ENCODE measurements around the gene HMGN2.

The HMGN2 gene

DNA sequence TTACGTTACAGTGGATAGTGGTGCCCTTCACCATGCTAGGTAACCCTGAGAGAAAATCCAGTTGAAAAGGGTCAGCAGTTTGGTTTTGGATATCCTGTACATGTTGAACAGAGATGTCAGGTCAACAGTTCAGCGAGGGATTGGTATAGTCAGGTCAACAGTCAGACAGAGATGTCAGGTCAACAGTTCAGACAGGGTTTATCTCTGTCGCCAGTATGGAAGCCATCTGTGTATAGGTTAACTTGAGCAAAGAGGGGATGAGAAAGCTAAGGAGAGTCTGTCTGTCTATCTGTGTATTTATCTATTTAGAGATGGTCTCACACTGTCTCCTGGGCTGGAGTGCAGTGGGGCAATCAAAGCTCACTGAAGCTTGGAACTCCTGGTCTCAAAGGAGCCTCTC lies 22.4 kb upstream of the HMGN2 start:
- DNase-seq (ENCODE audit: low read depth, low spot score): no peak
- Histone ChIP-seq H3K4me1 (ENCODE audit: insufficient read depth, insufficient read length) (no peaks in the 10 kb centered on the region), H3K27me3 (ENCODE audit: insufficient read depth, insufficient read length) (no peaks in the 10 kb centered on the region), H3K9me3 (ENCODE audit: insufficient read depth, low read length) (no peaks in the 10 kb centered on the region), H3K4me3 (ENCODE audit: insufficient read length, low read depth) (no peak overlapping the region), H3K9ac (ENCODE audit: insufficient read length, low read depth) (no peak overlapping the region), H3K36me3 (ENCODE audit: insufficient read depth, insufficient read length, low read length) (peaks cover 81% of the 10 kb centered on the region)
- TF ChIP-seq ZNF274 (IDR thresholded peaks at IDR 0.05; ENCODE audit: low read depth, low read length) (no peak), SUZ12 (IDR thresholded peaks at IDR 0.05; ENCODE audit: extremely low read depth, insufficient read depth, insufficient read length) (no peak), YY1 (IDR thresholded peaks at IDR 0.05; ENCODE audit: insufficient read depth, insufficient read length) (no peak)

DNA sequence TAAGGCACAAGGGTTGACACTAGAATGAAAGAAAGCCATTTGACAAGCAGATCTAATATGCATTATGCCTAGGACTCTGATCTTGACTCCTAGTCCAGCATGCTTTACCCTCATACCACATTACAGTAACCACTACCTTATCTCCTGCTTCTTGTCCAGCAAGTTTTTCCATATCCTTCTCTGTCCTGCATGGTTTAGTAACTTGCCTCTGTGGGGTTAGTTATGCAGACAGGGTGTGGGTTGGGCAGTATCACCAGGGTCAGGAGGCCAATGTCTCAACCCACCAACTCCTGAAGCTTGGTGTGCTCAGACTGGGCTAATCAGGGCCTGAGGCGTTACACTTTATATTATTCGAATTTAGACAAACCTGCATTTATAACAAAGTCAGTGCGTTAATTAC lies 21.3 kb upstream of the HMGN2 start:
- no peak overlapping the region for H3K9ac ChIP-seq (ENCODE audit: insufficient read length, low read depth)
- H3K9me3 ChIP-seq (ENCODE audit: insufficient read depth, low read length): no peaks in the 10 kb centered on the region
- DNase-seq (ENCODE audit: low read depth, low spot score): no peak
- peaks cover 83% of the 10 kb centered on the region for H3K36me3 ChIP-seq (ENCODE audit: insufficient read depth, insufficient read length, low read length)
- TF ChIP-seq ZNF274 (IDR thresholded peaks at IDR 0.05; ENCODE audit: low read depth, low read length) (no peak), SUZ12 (IDR thresholded peaks at IDR 0.05; ENCODE audit: extremely low read depth, insufficient read depth, insufficient read length) (no peak), YY1 (IDR thresholded peaks at IDR 0.05; ENCODE audit: insufficient read depth, insufficient read length) (no peak)
- H3K4me3 ChIP-seq (ENCODE audit: insufficient read length, low read depth): no peak overlapping the region
- no peaks in the 10 kb centered on the region for H3K27me3 ChIP-seq (ENCODE audit: insufficient read depth, insufficient read length)
- H3K4me1 ChIP-seq (ENCODE audit: insufficient read depth, insufficient read length): no peaks in the 10 kb centered on the region

DNA sequence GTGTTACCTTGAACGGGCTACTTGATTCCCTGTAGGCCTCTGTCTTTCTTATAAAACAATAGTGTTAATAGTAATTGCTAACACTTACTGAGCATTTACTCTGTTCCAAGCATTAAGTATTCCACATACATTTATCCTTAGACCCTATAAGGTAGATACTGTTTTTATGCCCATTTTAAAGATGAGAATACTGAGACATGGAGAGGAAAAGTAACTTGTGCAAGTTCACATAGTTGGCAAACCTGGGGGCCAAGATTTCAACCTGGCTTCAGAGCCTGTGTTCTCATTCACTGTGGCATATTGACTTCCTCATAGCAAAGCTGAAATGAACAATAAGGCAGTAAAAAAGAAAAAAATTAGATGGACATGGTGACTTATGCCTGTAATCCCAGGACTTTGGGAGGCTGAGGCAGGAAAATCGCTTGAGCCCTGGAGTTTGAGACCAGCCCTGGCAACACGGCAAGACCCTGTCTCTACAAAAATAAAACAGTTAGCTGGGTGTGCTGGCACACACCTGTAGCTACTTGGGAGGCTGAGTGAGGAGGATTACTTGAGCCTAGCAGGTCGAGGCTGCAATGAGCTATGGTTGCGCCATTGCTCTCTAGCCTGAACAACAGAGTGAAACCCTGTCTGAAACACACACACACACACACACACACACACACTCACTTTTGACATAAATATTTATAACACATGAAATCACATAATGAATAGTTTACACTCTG lies 19.6 kb upstream of the HMGN2 start:
- DNase-seq (ENCODE audit: low read depth, low spot score): no peak
- no peaks in the 10 kb centered on the region for H3K9me3 ChIP-seq (ENCODE audit: insufficient read depth, low read length)
- H3K4me1 ChIP-seq (ENCODE audit: insufficient read depth, insufficient read length): no peaks in the 10 kb centered on the region
- no peak overlapping the region for H3K9ac ChIP-seq (ENCODE audit: insufficient read length, low read depth)
- TF ChIP-seq YY1 (IDR thresholded peaks at IDR 0.05; ENCODE audit: insufficient read depth, insufficient read length): no peak
- TF ChIP-seq SUZ12 (IDR thresholded peaks at IDR 0.05; ENCODE audit: extremely low read depth, insufficient read depth, insufficient read length): no peak
- TF ChIP-seq ZNF274 (IDR thresholded peaks at IDR 0.05; ENCODE audit: low read depth, low read length): no peak
- H3K4me3 ChIP-seq (ENCODE audit: insufficient read length, low read depth): no peak overlapping the region
- H3K27me3 ChIP-seq (ENCODE audit: insufficient read depth, insufficient read length): no peaks in the 10 kb centered on the region
- peaks cover 80% of the 10 kb centered on the region for H3K36me3 ChIP-seq (ENCODE audit: insufficient read depth, insufficient read length, low read length)

DNA sequence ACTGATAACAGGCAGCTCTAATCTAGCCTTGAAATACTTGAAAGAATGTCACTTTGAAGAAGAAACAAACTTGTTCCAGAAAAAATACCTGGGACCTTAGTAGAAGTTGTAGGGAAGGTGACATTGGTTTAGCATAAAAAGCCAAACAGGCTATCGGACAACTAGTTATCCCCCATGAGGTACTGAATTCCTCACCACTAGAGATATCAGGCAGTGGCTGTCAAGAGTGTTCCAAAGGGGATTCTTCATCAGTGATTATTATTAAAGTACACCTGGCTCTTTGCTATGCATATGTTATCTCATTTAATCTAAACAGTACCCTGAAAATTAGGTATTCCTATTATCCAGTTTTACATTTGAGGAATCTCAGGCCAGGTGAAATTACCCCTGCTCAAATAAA lies 13.1 kb upstream of the HMGN2 start:
- DNase-seq (ENCODE audit: low read depth, low spot score): no peak
- Histone ChIP-seq H3K9ac (ENCODE audit: insufficient read length, low read depth) (no peak overlapping the region), H3K9me3 (ENCODE audit: insufficient read depth, low read length) (no peaks in the 10 kb centered on the region), H3K27me3 (ENCODE audit: insufficient read depth, insufficient read length) (no peaks in the 10 kb centered on the region), H3K4me1 (ENCODE audit: insufficient read depth, insufficient read length) (no peaks in the 10 kb centered on the region), H3K36me3 (ENCODE audit: insufficient read depth, insufficient read length, low read length) (peaks cover 78% of the 10 kb centered on the region), H3K4me3 (ENCODE audit: insufficient read length, low read depth) (no peak overlapping the region)
- TF ChIP-seq SUZ12 (IDR thresholded peaks at IDR 0.05; ENCODE audit: extremely low read depth, insufficient read depth, insufficient read length): no peak
- TF ChIP-seq YY1 (IDR thresholded peaks at IDR 0.05; ENCODE audit: insufficient read depth, insufficient read length): no peak
- TF ChIP-seq ZNF274 (IDR thresholded peaks at IDR 0.05; ENCODE audit: low read depth, low read length): no peak

DNA sequence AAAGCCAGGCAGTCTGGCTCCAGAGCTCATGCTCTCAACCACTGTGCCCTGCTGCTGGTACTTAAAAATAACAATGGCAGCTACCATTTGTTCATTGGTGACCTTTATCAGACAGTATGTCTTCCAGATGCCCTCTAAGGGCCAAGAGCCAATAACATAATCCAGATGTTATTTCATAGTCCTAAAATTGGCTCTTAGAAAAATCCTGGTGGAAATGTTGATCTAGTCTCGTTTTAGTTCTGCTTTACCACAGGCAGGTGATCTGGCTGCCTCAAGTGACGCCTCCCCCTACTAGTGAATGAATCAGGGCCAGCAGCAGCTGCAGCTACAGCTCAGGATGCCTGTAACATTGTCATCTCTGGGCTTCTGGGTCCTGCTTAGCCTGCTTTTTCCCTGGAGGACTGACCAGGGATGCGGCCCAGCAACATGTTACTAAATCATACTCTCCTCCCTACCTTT lies 12.6 kb upstream of the HMGN2 start:
- Histone ChIP-seq H3K36me3 (ENCODE audit: insufficient read depth, insufficient read length, low read length) (peaks cover 78% of the 10 kb centered on the region), H3K9me3 (ENCODE audit: insufficient read depth, low read length) (no peaks in the 10 kb centered on the region)

DNA sequence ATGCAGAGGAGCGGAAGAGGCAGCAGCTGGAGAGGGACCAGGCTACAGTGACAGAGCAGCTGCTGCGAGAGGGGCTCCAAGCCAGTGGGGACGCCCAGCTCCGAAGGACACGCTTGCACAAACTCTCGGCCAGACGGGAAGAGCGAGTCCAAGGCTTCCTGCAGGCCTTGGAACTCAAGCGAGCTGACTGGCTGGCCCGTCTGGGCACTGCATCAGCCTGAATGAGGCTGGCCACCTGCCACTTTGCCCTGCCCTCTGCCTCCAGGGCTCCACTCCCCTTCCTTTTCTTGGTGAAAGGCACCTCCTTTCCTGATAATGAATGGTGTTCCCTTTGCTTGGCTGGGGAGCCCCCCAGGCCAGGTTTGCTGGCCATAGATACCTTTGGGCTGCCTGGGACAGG lies 3.3 kb upstream of the HMGN2 start:
- TF ChIP-seq SUZ12 (IDR thresholded peaks at IDR 0.05; ENCODE audit: extremely low read depth, insufficient read depth, insufficient read length) (no peak), YY1 (IDR thresholded peaks at IDR 0.05; ENCODE audit: insufficient read depth, insufficient read length) (no peak), ZNF274 (IDR thresholded peaks at IDR 0.05; ENCODE audit: low read depth, low read length) (no peak)
- Histone ChIP-seq H3K27me3 (ENCODE audit: insufficient read depth, insufficient read length) (no peaks in the 10 kb centered on the region), H3K4me3 (ENCODE audit: insufficient read length, low read depth) (no peak overlapping the region), H3K4me1 (ENCODE audit: insufficient read depth, insufficient read length) (peaks cover 26% of the 10 kb centered on the region), H3K9me3 (ENCODE audit: insufficient read depth, low read length) (no peaks in the 10 kb centered on the region), H3K9ac (ENCODE audit: insufficient read length, low read depth) (no peak overlapping the region), H3K36me3 (ENCODE audit: insufficient read depth, insufficient read length, low read length) (peaks cover 68% of the 10 kb centered on the region)
- DNase-seq (ENCODE audit: low read depth, low spot score): no peak

More for the DNA sequence above, 12.6 kb upstream of the HMGN2 start:
- Histone ChIP-seq H3K4me1 (ENCODE audit: insufficient read depth, insufficient read length) (no peaks in the 10 kb centered on the region), H3K27me3 (ENCODE audit: insufficient read depth, insufficient read length) (no peaks in the 10 kb centered on the region), H3K9ac (ENCODE audit: insufficient read length, low read depth) (no peak overlapping the region), H3K4me3 (ENCODE audit: insufficient read length, low read depth) (no peak overlapping the region)
- DNase-seq (ENCODE audit: low read depth, low spot score): no peak
- TF ChIP-seq YY1 (IDR thresholded peaks at IDR 0.05; ENCODE audit: insufficient read depth, insufficient read length) (no peak), SUZ12 (IDR thresholded peaks at IDR 0.05; ENCODE audit: extremely low read depth, insufficient read depth, insufficient read length) (no peak), ZNF274 (IDR thresholded peaks at IDR 0.05; ENCODE audit: low read depth, low read length) (no peak)

DNA sequence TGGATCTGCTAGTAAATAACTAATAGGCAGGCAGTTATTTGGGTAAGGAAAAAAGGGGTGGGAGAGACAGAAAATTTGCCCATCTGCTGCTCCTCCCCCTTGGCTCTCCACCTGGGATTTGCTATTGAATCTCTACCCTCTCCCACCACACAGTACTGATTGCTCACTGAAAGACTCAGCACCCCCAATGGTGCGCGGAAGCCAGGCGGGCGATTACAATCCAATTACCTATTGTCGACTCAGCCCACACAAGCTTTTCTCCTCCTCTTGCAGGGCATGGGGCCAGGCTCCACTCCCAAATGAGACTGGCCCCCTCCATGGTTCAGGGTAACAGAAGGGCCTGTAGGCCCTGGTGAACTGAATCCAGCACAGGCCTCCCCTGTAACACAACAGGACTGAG lies 2.7 kb upstream of the HMGN2 start:
- TF ChIP-seq SUZ12 (IDR thresholded peaks at IDR 0.05; ENCODE audit: extremely low read depth, insufficient read depth, insufficient read length): no peak
- no peak for TF ChIP-seq YY1 (IDR thresholded peaks at IDR 0.05; ENCODE audit: insufficient read depth, insufficient read length)
- TF ChIP-seq ZNF274 (IDR thresholded peaks at IDR 0.05; ENCODE audit: low read depth, low read length): no peak
- H3K9me3 ChIP-seq (ENCODE audit: insufficient read depth, low read length): no peaks in the 10 kb centered on the region
- no peak for DNase-seq (ENCODE audit: low read depth, low spot score)
- H3K36me3 ChIP-seq (ENCODE audit: insufficient read depth, insufficient read length, low read length): peaks cover 70% of the 10 kb centered on the region
- no peak overlapping the region for H3K4me3 ChIP-seq (ENCODE audit: insufficient read length, low read depth)
- H3K27me3 ChIP-seq (ENCODE audit: insufficient read depth, insufficient read length): no peaks in the 10 kb centered on the region
- peaks cover 26% of the 10 kb centered on the region for H3K4me1 ChIP-seq (ENCODE audit: insufficient read depth, insufficient read length)
- H3K9ac ChIP-seq (ENCODE audit: insufficient read length, low read depth): no peak overlapping the region
